ENCODE data around the gene GPR141.

DNA sequence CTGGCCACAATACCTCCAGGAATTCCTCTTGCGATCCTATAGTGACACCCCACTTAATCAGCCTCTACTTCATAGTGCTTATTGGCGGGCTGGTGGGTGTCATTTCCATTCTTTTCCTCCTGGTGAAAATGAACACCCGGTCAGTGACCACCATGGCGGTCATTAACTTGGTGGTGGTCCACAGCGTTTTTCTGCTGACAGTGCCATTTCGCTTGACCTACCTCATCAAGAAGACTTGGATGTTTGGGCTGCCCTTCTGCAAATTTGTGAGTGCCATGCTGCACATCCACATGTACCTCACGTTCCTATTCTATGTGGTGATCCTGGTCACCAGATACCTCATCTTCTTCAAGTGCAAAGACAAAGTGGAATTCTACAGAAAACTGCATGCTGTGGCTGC, 56.8 kb downstream of the GPR141 start:
- TF ChIP-seq POLR2A (IDR thresholded peaks at IDR 0.05; ENCODE audit: low read length) (no peak), GATA1 (IDR thresholded peaks at IDR 0.05; ENCODE audit: low read depth, low read length) (no peak)

Measured in erythroblast (primary cell).